K562 (cell line): Measurements from ENCODE around the gene KATNB1.

Experiments used
- POLR2AphosphoS5 ChIP-seq: IDR thresholded peaks from 2 replicates; pipeline ENCODE4 v1.6.1; 2011; ENCODE audit warnings: mild to moderate bottlenecking, low read depth, low read length, moderate library complexity; ENCODE audit not compliant: control insufficient read depth, insufficient read depth
- ZNF830 ChIP-seq: fragments of 250-450 bp; sonication (Bioruptor Pico); IDR thresholded peaks from 2 replicates; pipeline ENCODE4 v1.5.0; 2021; ENCODE audit warnings: mild to moderate bottlenecking

GRCh38 chr16:57798953-57799599, 63.5 kb downstream of the KATNB1 start:
- no peak for TF ChIP-seq POLR2AphosphoS5
- TF ChIP-seq ZNF830 (CRISPR knock-in tag): no peak
